Parathyroid adenoma (tissue), 2 donors: ENCODE results near the gene SHANK1.
"Not testable (repeated sequence)": the region's sequence is repeated elsewhere in the genome, so short reads cannot be mapped to it uniquely, and the experiment has no call there.

Source experiments
- H2AFZ ChIP-seq: fragments of 300-600 bp; sonication (generic); one replicate; pipeline ENCODE4 v1.7.0; 2017; ENCODE audit warnings: antibody characterized with exemption, mild to moderate bottlenecking
- H3K27ac ChIP-seq: fragments of 300-600 bp; sonication (generic); one replicate; pipeline ENCODE4 v1.7.0; 2017
- H3K27me3 ChIP-seq: fragments of 300-600 bp; sonication (generic); one replicate; pipeline ENCODE4 v1.7.0; 2017; ENCODE audit warnings: low read length; ENCODE audit not compliant: control insufficient read depth, insufficient read depth
- H3K36me3 ChIP-seq: fragments of 300-600 bp; sonication (generic); one replicate; pipeline ENCODE4 v1.7.0; 2017; ENCODE audit warnings: low read length; ENCODE audit not compliant: control insufficient read depth, insufficient read depth
- H3K4me1 ChIP-seq: fragments of 300-600 bp; sonication (generic); one replicate; pipeline ENCODE4 v1.7.0; 2017; ENCODE audit warnings: control low read depth
- H3K4me2 ChIP-seq: fragments of 300-600 bp; sonication (generic); one replicate; pipeline ENCODE4 v1.7.0; 2017; ENCODE audit warnings: low read length
- H3K4me3 ChIP-seq: fragments of 300-600 bp; sonication (generic); one replicate; pipeline ENCODE4 v1.7.0; 2017; ENCODE audit warnings: low read depth, low read length
- H3K79me2 ChIP-seq: fragments of 300-600 bp; sonication (generic); one replicate; pipeline ENCODE4 v1.7.0; 2017; ENCODE audit warnings: control low read depth
- H3K9ac ChIP-seq: fragments of 300-600 bp; sonication (generic); one replicate; pipeline ENCODE4 v1.7.0; 2017; ENCODE audit warnings: mild to moderate bottlenecking
- H3K9me3 ChIP-seq: fragments of 300-600 bp; sonication (generic); one replicate; pipeline ENCODE4 v1.7.0; 2017; ENCODE audit warnings: low read length; ENCODE audit not compliant: control insufficient read depth
- TF ChIP-seq, protein P1 (sequence below): fragments of 300-600 bp; sonication (generic); IDR thresholded peaks from one replicate; pipeline ENCODE4 v1.7.0; 2017; ENCODE audit warnings: antibody characterized with exemption, mild to moderate bottlenecking
- donor health status: primary hyperparathyroidism.

The SHANK1 gene

DNA sequence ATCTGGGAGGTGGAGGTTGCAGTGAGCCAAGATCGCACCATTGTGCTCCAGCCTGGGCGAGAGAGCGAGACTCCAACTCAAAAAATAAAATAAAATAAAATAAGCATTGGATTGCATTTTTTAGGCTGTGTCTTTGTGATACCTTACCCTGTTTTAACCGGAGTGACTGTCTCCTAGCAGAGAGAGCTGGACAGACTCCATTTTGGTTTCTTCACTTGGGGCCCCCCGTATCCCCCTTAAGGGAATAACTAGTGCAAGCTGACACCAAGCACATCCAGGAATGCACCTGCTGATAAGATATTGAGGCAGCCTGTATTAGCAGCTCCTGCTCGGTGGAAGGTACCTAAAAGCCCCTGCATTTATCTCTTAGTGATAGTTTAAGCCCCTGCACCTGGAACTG lies 29.9 kb upstream of the SHANK1 start:
- Histone ChIP-seq H3K4me1 (peaks cover 2% of the 10 kb centered on the region), H3K27me3 (no peaks in the 10 kb centered on the region), H3K27ac (no peak overlapping the region), H3K4me3 (no peak overlapping the region), H3K36me3 (no peaks in the 10 kb centered on the region), H3K4me2 (no peak overlapping the region), H3K9ac (no peak overlapping the region), H3K79me2 (no peaks in the 10 kb centered on the region), H3K9me3 (no peaks in the 10 kb centered on the region), H2AFZ (no peak overlapping the region)
- TF ChIP-seq, protein P1, sequence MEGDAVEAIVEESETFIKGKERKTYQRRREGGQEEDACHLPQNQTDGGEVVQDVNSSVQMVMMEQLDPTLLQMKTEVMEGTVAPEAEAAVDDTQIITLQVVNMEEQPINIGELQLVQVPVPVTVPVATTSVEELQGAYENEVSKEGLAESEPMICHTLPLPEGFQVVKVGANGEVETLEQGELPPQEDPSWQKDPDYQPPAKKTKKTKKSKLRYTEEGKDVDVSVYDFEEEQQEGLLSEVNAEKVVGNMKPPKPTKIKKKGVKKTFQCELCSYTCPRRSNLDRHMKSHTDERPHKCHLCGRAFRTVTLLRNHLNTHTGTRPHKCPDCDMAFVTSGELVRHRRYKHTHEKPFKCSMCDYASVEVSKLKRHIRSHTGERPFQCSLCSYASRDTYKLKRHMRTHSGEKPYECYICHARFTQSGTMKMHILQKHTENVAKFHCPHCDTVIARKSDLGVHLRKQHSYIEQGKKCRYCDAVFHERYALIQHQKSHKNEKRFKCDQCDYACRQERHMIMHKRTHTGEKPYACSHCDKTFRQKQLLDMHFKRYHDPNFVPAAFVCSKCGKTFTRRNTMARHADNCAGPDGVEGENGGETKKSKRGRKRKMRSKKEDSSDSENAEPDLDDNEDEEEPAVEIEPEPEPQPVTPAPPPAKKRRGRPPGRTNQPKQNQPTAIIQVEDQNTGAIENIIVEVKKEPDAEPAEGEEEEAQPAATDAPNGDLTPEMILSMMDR, result no peak

DNA sequence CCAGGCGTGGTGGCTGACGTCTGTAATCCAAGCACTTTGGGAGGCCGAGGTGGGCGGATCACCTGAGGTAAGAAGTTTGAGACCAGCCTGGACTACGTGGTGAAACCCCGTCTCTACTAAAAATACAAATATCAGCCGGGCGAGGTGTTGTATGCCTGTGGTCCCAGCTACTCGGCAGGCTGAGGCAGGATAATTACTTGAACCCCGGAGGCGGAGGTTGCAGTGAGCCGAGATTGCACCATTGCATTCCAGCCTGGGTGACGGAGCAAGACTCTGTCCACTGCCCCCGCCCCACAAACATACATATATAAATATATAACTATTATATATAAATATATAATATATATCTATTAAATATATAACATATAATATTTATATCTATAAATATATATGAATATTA lies 27.5 kb upstream of the SHANK1 start:
- not testable (repeated sequence) for H3K4me3 ChIP-seq, H3K27ac ChIP-seq, H3K79me2 ChIP-seq, H3K4me1 ChIP-seq, H2AFZ ChIP-seq, H3K4me2 ChIP-seq, H3K36me3 ChIP-seq, H3K9me3 ChIP-seq, H3K9ac ChIP-seq, H3K27me3 ChIP-seq

GRCh38 chr19:50745221-50745620 lies 25.6 kb upstream of the SHANK1 start:
- Histone ChIP-seq H3K79me2 (no peaks in the 10 kb centered on the region), H3K27me3 (no peaks in the 10 kb centered on the region), H3K9ac (no peak overlapping the region), H3K4me3 (no peak overlapping the region), H2AFZ (no peak overlapping the region), H3K4me2 (no peak overlapping the region), H3K36me3 (no peaks in the 10 kb centered on the region), H3K27ac (no peak overlapping the region), H3K9me3 (no peaks in the 10 kb centered on the region), H3K4me1 (no peaks in the 10 kb centered on the region)
- TF ChIP-seq, protein P1, result no peak

DNA sequence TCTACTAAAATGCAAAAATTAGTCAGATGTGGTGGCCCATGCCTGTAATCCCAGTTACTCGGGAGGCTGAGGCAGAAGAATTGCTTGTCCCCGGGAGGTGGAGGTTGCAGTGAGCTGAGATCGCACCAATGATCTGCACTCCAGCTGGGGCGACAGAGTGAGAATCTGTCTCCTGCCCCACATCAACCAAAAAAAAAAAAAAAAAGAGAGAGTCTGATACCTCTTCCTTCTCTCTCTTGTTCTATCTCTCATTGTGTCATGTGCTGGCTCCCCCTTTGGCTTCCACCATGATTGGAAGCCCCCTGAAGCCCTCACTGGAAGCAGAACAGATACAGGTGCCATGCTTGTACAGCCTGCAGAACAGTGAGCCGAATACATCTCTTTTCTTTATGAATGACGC lies 23.9 kb upstream of the SHANK1 start:
- Histone ChIP-seq H3K79me2 (no peaks in the 10 kb centered on the region), H3K4me1 (no peaks in the 10 kb centered on the region), H3K9ac (no peak overlapping the region), H3K27me3 (no peaks in the 10 kb centered on the region), H3K27ac (no peak overlapping the region), H3K4me3 (no peak overlapping the region), H3K9me3 (no peaks in the 10 kb centered on the region), H3K4me2 (no peak overlapping the region), H3K36me3 (no peaks in the 10 kb centered on the region), H2AFZ (no peak overlapping the region)
- TF ChIP-seq, protein P1, result no peak

GRCh38 chr19:50741179-50741933 lies 21.8 kb upstream of the SHANK1 start:
- TF ChIP-seq, protein P1, result no peak
- H3K4me2 ChIP-seq, result no peak overlapping the region
- no peaks in the 10 kb centered on the region for H3K79me2 ChIP-seq
- no peaks in the 10 kb centered on the region for H3K4me1 ChIP-seq
- no peaks in the 10 kb centered on the region for H3K36me3 ChIP-seq
- no peak overlapping the region for H3K4me3 ChIP-seq
- no peaks in the 10 kb centered on the region for H3K27me3 ChIP-seq
- H3K27ac ChIP-seq, result no peak overlapping the region
- H3K9ac ChIP-seq, result no peak overlapping the region
- no peaks in the 10 kb centered on the region for H3K9me3 ChIP-seq
- no peak overlapping the region for H2AFZ ChIP-seq
